Measurements from ENCODE around the gene SPCS3.

The SPCS3 gene

DNA sequence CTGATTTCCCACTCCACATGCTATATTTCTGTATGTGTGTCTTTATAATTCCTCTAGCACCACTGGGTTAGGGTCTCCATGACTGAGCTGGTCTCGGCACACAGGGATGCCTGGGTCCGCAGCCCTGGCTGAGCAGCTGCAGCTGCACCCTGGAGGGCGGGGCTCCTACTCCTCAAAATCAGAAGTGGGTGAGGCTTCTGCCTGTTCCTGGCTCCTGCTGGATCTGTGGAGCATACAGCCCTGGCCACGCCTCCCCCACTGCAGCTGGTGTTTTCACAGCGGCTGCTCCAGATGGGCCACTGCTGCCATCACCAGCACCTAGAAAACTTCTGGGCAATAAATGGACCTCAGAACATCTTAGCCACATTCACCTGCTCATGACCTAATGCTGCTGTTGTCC lies 30.9 kb downstream of the SPCS3 start:
- no peak for DNase-seq (ENCODE audit: low spot score)

DNA sequence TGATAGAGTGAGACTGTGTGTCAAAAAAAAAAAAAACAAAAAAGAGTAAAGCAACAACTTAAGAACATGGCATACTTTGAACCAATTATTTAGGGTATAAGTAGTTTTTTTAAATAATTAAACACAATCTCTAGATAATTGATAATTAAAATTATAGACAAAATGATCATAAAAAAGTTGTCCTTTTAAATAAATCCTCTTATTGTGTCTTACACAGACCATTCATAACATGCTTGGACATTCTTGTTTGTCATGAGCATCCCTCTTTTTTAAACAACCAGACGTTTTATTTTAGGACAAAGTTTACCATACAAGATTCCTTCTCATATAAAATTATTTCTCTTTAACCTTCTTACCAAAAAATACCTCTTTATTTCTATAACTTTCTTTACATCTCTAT lies 35.1 kb downstream of the SPCS3 start:
- no peak for DNase-seq (ENCODE audit: low spot score)

DNA sequence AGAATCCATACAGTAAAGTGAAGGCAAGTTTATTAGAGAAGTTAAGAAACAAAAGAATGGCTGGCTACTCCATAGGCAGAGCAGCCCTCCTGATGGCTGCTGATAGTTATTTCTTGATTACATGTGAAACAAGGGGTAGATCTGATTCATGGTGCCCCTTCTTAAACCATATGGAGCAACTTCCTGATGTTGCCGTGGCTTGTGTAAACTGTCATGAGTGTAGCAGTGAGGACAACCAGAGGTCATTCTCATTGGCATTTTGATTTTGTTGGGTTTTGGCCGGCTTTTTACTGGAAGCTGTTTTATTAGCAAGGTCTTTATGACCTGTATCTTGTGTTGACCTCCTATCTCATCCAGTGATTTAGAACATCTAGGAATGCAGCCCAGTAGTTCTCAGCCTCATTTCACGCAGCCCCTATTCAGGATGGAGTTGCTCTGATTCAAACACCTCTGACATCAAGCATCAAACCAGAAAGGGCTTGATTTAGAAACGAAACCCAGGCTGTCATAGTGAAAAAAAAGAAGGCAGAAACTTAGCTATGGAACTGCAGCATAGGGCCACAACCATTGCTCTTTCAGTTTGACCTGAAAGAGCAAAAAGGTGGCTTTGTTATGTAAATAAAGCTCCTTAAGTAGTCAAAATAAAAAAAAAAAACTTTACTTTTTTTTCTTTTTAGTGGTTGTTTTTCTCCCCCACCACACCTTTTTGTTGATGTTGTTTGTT lies 37.8 kb downstream of the SPCS3 start:
- no peak for DNase-seq (ENCODE audit: low spot score)

DNA sequence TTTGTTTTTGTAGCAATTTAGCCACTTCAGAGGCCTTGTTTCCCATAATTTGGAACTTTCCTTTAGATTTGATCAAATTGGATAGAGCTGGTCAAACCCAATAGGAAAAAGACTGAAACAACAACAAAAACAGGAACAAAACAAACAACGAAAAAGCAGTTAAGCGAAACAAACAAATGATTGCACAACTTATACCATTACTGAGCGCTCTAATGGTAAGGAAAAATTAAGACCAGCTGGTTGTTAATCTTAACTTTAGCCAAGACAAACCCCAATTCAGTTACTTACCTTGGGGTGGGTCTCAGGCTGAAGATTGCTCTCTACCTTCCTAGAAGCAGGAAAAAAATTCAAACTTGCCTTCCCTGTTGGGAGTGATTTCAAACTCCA lies 38.3 kb downstream of the SPCS3 start:
- no peak for DNase-seq (ENCODE audit: low spot score)

DNA sequence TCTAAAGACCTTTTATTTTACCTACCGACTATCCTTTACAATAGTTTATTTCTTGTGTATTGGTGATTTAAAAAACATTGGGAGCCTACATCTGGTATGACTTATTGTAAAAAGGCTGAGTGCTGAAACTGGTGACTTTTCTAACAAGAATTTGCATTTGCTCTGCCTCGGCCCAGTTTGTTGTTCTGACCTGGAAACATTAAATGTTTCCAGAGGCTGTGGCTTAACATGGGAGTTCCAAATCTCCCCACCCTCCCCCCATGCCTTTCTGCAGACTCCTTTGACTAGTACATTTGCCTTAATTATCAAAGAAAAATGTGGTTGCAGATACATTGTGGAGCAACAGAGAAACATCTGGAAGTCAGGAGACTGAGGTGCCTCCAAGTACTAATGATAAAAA lies 39.8 kb downstream of the SPCS3 start:
- DNase-seq (ENCODE audit: low spot score), result peak; percentile 74

DNA sequence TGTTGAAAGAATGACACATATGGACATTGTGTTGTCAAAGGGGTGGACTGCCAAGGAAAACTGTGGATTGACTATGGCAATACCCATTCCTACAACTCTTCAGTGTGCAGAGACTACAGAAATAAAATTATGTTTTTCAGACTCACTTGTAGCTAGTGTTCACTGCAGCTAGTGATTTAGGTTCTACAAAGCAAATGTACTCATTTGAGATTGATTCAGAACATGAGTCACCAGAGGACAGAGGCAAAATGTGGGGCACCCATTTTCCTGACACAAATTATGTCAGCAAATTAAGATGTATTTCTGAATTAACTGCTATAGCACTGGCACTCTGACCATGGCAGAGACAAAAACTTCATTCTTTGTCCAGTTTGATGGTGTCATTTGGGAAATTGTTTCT lies 40.7 kb downstream of the SPCS3 start:
- DNase-seq (ENCODE audit: low spot score), result no peak

DNA sequence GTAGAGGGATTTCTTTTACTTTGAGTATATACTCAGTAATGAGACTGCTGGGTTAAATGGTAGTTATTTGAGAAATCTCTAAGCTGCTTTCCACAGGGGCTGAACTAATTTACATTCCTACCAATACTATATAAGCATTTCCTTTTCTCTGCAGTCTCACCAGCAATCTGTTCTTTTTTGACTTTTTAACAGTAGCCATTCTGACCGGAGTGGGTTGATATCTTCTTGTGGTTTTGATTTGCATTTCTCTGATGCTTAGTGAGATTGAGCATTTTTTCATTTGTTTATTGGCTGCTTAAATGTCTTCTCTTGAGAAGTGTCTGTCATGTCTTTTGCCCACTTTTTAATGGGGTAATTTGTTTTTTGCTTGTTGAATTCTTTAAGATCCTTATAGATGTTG lies 43.3 kb downstream of the SPCS3 start:
- no peak for DNase-seq (ENCODE audit: low spot score)

DNA sequence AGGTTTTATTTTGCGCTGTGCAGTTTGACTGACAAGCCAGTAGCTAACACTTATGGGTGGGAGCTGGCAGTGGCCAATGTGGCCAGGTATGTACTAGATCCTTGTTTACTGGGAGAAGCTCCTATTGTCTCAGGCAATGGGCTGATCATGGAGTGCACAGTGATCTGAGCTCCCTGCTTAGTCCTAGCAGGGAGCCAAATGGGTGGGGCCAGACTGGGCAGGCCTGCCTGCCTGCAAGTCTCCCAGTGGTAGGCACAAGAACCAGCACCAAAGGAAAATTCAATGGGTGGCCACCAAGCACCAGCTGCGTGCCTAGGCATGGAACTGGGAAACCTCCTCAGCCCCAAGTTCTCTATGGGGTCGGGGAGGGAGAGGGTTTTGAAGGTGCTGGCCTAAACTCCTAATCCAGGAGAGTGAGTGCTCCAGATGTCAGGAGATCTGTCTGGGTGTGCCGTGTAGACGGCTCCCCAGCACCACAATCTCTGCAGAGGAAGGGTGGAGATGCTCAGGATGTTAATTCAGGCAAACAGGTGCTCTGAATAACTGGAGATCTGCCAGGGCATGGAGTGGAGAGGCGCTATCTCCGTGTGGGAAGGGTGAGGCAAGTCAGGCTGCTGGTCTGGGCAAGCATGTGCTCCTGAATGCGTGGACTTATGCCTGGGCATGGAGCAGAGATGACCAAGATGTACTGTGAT lies 48.2 kb downstream of the SPCS3 start:
- no peak for DNase-seq (ENCODE audit: low spot score)

DNA sequence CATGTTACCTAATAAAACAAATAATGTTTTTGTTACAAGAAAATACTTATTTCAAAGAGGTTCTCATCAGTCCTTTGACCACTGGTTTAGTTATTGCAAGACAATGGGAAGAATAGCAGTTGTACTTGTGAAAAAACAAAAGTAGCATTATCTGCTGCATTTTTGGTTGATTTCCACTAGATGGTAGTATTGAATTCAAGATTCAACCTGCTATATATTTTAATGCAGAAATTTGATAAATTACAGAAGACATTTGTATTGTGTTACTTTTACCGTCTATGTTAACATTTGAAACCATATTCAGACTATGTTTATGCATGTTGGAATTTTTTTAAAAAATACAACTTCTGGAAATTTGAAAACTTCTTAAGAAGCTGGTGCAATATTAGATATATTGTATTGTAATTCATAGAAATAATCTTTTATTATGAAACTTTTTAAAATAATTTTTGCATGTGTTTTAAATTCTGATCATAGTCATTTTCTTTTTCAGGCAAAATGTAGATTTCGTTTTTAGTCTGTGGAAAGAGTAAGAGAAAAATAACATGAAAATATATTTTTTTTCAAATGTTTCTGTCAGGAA lies 56.4 kb downstream of the SPCS3 start:
- DNase-seq (ENCODE audit: low spot score), result peak; percentile 35

DNA sequence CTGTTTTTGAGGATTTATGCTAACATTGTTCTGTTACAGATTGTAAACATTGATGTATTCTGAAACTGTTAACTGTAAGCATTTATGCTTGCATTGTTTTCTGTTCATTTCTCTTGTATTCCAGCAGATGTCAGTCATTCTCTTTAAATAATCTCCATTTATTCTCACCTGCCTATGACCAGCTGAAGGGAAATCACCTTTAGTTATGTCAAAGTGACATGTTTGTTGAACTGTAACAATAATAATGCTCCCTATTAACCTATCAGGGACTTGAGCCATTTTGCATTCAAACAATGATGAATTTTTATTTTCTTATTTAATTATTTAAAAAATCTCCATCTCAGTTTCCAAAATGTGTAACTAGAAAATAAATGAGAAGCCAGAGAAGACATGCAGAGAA lies 58.0 kb downstream of the SPCS3 start:
- peak; percentile 27 for DNase-seq (ENCODE audit: low spot score)

DNA sequence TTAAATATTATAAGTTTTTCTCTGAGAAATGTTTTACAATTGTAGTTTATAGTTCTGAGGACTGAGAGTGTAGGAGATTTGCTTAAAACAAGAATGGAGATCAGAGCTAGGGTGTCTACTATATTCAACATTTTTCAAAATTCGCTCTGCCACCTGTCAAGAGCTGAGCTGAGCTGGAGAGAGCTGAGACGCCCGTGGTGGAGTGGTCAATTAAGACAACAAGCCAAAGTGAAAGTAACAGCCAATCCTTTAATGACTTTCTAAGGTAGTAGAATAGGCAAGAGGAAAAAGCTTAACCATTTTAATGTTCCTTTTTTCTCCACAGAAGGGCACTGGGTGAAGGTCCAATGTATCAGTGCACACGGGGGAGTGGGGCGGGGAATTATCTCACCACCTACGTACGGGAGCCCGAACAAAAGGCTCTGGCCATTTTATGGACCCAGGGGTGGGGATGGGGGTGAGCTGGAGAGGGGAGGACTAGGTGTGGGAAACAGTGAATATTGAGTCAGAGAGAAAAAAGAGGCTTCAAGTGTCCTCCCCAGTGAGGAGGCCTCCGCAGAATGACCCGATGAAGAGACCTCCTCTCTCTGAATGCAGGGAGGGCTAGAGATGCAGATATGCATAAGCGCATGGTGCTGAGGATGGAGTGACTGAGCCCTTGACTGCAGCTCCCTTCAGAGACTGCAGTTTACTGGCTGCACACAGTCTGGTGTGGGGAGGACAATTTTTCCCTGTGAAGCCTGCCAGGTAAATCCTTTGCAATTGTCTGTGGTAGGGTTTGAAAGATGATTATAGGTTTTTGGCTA lies 60.8 kb downstream of the SPCS3 start:
- no peak for DNase-seq (ENCODE audit: low spot score)
